ENCODE measurements around the gene BMPR2.
"Not testable (repeated sequence)": the region's sequence is repeated elsewhere in the genome, so short reads cannot be mapped to it uniquely, and the experiment has no call there.

Gene BMPR2

DNA sequence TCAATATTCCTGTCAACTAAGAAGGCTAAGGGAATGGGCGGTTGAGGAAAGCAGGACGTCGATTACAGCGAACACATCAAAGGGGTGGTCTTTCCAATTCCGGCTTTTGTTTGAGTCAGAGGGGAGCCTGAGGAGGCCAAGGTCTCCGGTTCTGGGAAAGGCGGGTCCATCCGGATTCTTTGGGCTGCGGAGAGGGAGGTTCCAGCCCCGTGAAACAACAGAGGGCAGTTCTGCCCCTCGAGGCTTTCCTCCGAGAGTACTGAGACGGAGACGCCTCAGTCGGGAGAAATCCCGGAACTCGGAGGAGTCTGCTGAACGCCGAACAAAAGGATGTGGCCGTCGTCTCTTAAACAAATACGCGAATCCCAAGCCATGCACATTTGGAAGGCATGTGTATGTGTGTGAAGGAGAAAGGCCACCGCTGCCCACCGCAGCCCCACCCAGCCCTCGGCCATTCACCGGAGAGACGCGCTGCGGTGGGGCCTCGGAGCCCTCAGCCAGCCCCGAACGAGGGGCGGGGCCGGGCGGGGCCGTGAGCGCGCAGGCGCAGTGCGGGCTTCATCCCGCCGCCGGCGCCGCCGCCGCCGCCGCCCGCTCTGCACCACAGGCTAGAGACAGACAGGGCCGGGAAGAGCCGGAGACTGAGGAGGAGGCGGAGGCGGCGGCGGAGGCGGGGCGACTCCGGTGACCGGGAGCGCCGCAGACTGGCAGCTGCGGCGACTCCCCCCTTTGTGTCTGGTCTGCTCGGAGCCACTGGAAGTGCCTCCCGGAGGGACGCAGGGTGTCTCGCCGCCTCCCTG, at the start of gene BMPR2:
Gene BMPR2 (plus strand): TSS at position 719 of the 800 bp plus-strand sequence. CDS start 1,148 bp downstream, outside the sequence.
- peak within 1 kb of the TSS; percentile 72 for H3K4me3 ChIP-seq (ENCODE audit: low read length)
- peak within 1 kb of the TSS; percentile 91 for H3K9ac ChIP-seq (ENCODE audit: low read length)
- no peaks in the 10 kb centered on the region for H3K27me3 ChIP-seq (ENCODE audit: control insufficient read depth, insufficient read depth, low read length)
- H3K36me3 ChIP-seq (ENCODE audit: control insufficient read depth, insufficient read depth, low read length) = no peaks in the 10 kb centered on the region
- H3K9me3 ChIP-seq (ENCODE audit: control insufficient read depth, low read length) = no peaks in the 10 kb centered on the region
- no peaks in the 10 kb centered on the region for H3K4me1 ChIP-seq (ENCODE audit: control insufficient read depth, insufficient read depth, low read length)

DNA sequence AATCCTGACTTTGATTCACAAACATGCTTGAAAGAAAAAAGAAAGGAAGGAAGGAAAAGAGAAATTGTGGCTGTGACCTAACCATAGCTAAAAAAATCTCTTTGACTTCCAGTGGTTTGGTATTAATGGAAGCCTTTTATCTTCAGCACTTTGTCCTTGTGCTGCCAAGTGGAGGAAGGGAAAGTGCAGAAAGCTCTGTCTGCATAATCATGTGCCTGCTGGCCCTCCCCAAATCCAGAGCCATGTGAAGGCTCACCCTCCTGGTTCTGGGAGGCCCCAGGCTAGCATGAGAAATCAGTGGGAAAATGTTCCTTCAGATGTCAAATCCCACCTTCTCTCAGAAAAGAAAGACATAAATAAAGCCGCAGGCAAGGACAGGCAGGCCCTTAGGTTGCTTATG, 48.3 kb upstream of the BMPR2 start:
- Histone ChIP-seq H3K36me3 (ENCODE audit: control insufficient read depth, insufficient read depth, low read length) (no peaks in the 10 kb centered on the region), H3K9ac (ENCODE audit: low read length) (no peak overlapping the region), H3K4me1 (ENCODE audit: control insufficient read depth, insufficient read depth, low read length) (no peaks in the 10 kb centered on the region)

DNA sequence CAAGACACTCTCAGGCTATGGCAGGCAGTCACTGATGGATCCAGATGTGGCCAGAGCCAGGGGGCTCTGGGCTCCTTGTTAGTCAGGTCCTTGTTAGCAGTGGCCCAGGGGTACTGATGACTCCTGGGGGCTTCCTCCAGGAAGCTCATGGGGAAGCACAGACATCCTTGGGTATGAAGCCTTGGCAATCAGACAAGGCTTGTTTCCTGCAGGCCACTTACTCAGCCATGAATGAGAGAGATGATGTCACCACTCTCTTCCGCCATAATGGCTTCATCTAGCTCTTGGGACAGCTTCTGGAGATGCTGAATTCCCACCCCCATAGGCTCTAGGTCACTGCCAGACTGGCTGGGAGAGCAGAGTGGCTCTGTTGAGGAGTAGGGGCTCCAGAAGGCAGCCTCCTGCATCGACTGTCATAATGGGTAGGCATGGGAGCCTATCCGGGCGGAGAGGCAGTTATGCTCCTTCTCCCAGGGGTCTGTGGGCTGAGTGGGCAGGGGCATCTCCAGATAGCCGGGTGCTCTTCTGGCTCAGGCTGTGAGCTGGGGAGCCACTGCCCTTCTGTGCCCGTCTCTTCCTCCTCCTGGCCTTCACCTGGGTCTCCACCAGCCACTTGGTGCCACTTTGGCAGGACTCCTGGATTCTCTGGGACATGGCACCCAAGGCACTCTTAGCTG, 40.2 kb upstream of the BMPR2 start:
- H3K4me1 ChIP-seq (ENCODE audit: control insufficient read depth, insufficient read depth, low read length) = peaks cover 5% of the 10 kb centered on the region
- no peaks in the 10 kb centered on the region for H3K27me3 ChIP-seq (ENCODE audit: control insufficient read depth, insufficient read depth, low read length)
- H3K4me3 ChIP-seq (ENCODE audit: low read length) = no peak overlapping the region
- no peaks in the 10 kb centered on the region for H3K9me3 ChIP-seq (ENCODE audit: control insufficient read depth, low read length)
- H3K36me3 ChIP-seq (ENCODE audit: control insufficient read depth, insufficient read depth, low read length) = no peaks in the 10 kb centered on the region
- no peak overlapping the region for H3K9ac ChIP-seq (ENCODE audit: low read length)

More for the DNA sequence above, 48.3 kb upstream of the BMPR2 start:
- no peaks in the 10 kb centered on the region for H3K9me3 ChIP-seq (ENCODE audit: control insufficient read depth, low read length)
- no peaks in the 10 kb centered on the region for H3K27me3 ChIP-seq (ENCODE audit: control insufficient read depth, insufficient read depth, low read length)
- no peak overlapping the region for H3K4me3 ChIP-seq (ENCODE audit: low read length)

DNA sequence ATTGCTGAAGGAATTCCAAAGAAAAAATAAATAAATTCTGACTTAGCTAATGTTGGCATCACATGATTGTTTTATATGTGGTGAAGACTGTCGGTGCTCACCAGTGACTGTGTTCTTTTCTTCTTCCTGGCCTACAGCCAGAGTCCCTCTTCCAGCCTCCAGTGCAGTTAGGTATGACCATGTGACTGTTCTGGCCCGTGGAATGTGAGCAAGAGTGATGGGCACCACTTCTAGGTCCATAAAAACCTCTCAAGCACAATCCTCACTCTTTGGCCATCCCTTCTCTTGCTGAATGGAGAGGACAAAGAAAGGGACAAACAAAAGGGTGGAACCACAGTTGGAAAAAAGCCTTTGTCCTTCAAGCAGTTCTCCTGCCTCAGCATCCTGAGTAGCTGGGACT, 39.0 kb upstream of the BMPR2 start:
- H3K4me3 ChIP-seq (ENCODE audit: low read length) = no peak overlapping the region
- H3K4me1 ChIP-seq (ENCODE audit: control insufficient read depth, insufficient read depth, low read length) = peaks cover 5% of the 10 kb centered on the region
- no peaks in the 10 kb centered on the region for H3K9me3 ChIP-seq (ENCODE audit: control insufficient read depth, low read length)
- no peaks in the 10 kb centered on the region for H3K36me3 ChIP-seq (ENCODE audit: control insufficient read depth, insufficient read depth, low read length)
- H3K27me3 ChIP-seq (ENCODE audit: control insufficient read depth, insufficient read depth, low read length) = no peaks in the 10 kb centered on the region
- no peak overlapping the region for H3K9ac ChIP-seq (ENCODE audit: low read length)

DNA sequence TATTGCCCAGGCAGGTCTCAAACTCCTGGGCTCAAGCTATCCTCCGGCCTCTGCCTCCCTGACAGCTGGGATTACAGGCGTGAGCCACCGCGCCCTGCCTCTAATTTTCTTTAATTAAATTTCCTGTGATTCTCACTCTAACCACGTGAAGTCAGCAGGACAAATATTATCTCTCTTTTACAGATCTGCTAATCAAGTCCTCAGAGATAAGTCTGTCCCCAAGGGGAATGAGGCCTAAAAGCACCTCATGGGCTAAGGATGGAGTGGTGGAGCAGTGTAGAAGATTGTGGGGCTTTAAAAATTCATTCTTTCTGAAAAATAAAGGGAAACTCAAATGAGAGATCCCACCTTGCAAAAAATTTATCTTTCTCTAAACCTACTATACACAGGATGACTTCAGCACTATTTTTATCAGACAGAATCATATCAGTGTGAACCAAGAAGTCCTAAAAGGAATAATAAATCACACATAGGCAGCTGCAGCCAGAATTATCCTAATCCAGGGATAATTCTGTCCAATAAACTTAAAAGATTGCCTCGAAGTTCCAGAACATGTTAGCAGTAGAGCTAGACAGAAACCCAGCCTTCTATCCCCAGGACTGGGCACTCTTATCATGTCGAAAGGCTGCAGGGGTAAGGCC, 38.3 kb upstream of the BMPR2 start:
- Histone ChIP-seq H3K27me3 (ENCODE audit: control insufficient read depth, insufficient read depth, low read length) (no peaks in the 10 kb centered on the region), H3K4me3 (ENCODE audit: low read length) (no peak overlapping the region), H3K4me1 (ENCODE audit: control insufficient read depth, insufficient read depth, low read length) (peaks cover 5% of the 10 kb centered on the region), H3K9ac (ENCODE audit: low read length) (no peak overlapping the region), H3K9me3 (ENCODE audit: control insufficient read depth, low read length) (no peaks in the 10 kb centered on the region), H3K36me3 (ENCODE audit: control insufficient read depth, insufficient read depth, low read length) (no peaks in the 10 kb centered on the region)

DNA sequence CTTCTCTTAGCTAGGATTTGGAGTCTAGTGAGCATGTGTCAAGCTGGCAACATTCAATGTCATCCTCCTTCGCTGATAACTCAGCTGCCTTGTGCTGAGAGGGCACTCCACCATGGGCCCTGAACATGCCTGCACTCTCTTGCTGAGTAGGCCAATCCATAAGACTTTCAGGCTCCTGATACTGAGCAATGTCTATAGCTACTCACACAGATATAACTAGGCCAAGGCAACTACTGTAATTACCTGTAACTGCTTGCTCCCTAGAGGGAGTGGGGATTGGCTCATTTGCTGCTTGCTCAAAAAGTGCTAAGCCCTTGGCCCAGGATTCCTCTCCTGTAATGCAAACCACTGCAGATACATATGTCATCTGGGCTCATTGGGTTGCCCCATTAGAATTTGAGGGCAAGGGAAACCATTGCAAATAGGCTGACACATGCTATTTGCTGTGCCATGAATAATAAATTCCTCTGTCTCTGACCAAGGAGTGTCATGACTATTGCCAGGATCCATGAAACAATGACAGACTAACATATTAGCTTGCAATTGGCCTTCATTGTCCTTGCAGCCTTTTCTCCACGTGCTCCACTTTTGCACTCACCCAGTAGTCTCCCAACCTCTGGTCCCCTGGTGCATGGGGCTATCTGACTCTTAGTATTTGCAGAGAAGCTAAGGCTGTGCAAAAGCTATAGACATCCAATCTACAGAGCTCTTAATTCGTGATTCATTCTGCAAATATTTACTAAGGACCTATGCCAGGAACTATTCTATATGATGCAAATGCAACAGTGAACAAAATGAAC, 36.9 kb upstream of the BMPR2 start:
- H3K4me3 ChIP-seq (ENCODE audit: low read length) = no peak overlapping the region
- no peaks in the 10 kb centered on the region for H3K27me3 ChIP-seq (ENCODE audit: control insufficient read depth, insufficient read depth, low read length)
- no peaks in the 10 kb centered on the region for H3K36me3 ChIP-seq (ENCODE audit: control insufficient read depth, insufficient read depth, low read length)
- H3K9me3 ChIP-seq (ENCODE audit: control insufficient read depth, low read length) = no peaks in the 10 kb centered on the region
- peaks cover 5% of the 10 kb centered on the region for H3K4me1 ChIP-seq (ENCODE audit: control insufficient read depth, insufficient read depth, low read length)
- no peak overlapping the region for H3K9ac ChIP-seq (ENCODE audit: low read length)

DNA sequence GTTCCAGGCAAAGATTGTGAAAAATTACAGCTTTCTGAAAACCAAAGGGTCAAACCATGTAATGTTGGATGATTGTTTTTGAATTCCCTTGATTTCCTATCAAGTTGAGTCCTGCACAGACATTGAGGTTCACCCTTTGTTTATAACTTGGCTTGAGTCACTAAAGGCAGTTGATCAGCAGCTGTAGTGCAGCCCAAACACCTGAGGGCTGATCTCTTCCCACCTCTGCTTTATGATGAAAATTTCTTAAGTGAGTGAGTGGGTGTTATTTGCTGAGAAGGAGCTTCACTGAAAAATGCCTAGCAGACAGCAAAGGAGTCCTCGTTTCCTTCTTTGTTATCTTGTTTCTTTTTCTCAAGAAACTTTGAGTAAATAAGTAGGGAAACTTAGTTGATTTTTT, 31.9 kb upstream of the BMPR2 start:
- H3K9me3 ChIP-seq (ENCODE audit: control insufficient read depth, low read length) = no peaks in the 10 kb centered on the region
- H3K4me3 ChIP-seq (ENCODE audit: low read length) = no peak overlapping the region
- H3K9ac ChIP-seq (ENCODE audit: low read length) = no peak overlapping the region
- H3K36me3 ChIP-seq (ENCODE audit: control insufficient read depth, insufficient read depth, low read length) = no peaks in the 10 kb centered on the region
- no peaks in the 10 kb centered on the region for H3K27me3 ChIP-seq (ENCODE audit: control insufficient read depth, insufficient read depth, low read length)
- H3K4me1 ChIP-seq (ENCODE audit: control insufficient read depth, insufficient read depth, low read length) = peaks cover 5% of the 10 kb centered on the region

DNA sequence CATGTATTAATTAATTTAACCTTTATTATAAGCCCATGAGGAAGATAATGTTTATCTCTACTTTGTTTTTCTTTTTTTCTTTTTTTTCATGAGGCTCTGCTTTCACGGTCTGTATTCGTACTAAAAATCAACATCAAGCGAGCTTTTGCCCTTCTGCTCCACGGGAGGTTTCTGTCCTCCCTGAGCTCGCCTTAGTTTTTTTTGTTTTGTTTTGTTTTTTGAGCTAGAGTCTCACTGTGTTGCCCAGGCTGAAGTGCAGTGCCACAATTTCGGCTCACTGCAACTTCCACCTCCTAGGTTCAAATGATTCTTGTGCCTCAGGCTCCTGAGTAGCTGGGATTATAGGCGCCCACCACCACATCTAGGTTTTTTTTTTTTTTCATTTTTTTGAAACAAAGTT, 29.9 kb upstream of the BMPR2 start:
- Histone ChIP-seq H3K4me1 (ENCODE audit: control insufficient read depth, insufficient read depth, low read length) (no peaks in the 10 kb centered on the region), H3K27me3 (ENCODE audit: control insufficient read depth, insufficient read depth, low read length) (no peaks in the 10 kb centered on the region), H3K4me3 (ENCODE audit: low read length) (no peak overlapping the region), H3K36me3 (ENCODE audit: control insufficient read depth, insufficient read depth, low read length) (no peaks in the 10 kb centered on the region), H3K9me3 (ENCODE audit: control insufficient read depth, low read length) (no peaks in the 10 kb centered on the region), H3K9ac (ENCODE audit: low read length) (no peak overlapping the region)

DNA sequence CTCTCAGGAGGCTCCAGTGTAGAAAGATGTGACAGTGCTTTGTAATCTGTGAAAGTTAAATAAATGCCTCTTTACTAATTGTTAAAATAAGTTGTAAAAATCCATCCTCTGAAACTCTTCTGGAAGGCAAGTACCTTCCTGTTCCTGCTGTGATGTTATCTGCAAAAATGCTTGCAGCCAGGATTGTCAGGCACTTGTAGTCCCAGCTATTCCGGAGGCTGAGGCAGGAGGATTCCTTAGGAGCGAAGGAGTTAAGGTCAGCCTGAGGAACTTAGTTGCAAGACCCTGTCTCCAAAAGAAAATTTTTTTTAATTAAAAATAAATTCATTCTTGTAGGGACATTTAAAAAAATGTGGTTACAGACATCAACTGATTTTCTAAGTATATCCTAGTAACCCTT, 22.7 kb upstream of the BMPR2 start:
- H3K9ac ChIP-seq (ENCODE audit: low read length) = no peak overlapping the region
- no peak overlapping the region for H3K4me3 ChIP-seq (ENCODE audit: low read length)
- no peaks in the 10 kb centered on the region for H3K27me3 ChIP-seq (ENCODE audit: control insufficient read depth, insufficient read depth, low read length)
- H3K36me3 ChIP-seq (ENCODE audit: control insufficient read depth, insufficient read depth, low read length) = no peaks in the 10 kb centered on the region
- no peaks in the 10 kb centered on the region for H3K9me3 ChIP-seq (ENCODE audit: control insufficient read depth, low read length)
- H3K4me1 ChIP-seq (ENCODE audit: control insufficient read depth, insufficient read depth, low read length) = no peaks in the 10 kb centered on the region

DNA sequence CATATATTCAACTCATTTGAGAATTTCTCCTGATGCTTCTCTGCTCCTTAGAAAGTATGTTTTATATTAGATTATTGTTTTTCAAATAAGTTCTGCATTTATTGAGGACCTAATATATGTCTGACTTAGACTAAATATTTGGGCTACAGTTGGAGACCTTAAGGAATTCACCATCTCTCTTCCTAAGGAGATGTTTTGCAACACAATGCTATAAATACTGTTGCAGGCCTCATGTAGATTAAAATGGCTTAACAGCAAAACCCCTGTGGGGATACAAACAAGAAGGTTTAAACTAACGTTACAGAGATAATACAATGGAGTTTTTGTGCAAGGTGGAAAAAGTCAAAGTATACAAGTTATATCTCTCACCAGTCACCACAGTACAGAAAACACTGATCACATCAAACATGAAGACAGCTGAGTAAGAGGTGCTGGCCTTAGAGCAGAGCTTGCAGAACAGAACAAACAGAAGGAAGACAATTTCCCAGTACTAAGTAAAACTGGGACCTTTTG, 20.1 kb upstream of the BMPR2 start:
- Histone ChIP-seq H3K9ac (ENCODE audit: low read length) (no peak overlapping the region), H3K36me3 (ENCODE audit: control insufficient read depth, insufficient read depth, low read length) (no peaks in the 10 kb centered on the region), H3K4me1 (ENCODE audit: control insufficient read depth, insufficient read depth, low read length) (no peaks in the 10 kb centered on the region), H3K9me3 (ENCODE audit: control insufficient read depth, low read length) (no peaks in the 10 kb centered on the region), H3K27me3 (ENCODE audit: control insufficient read depth, insufficient read depth, low read length) (no peaks in the 10 kb centered on the region), H3K4me3 (ENCODE audit: low read length) (no peak overlapping the region)

DNA sequence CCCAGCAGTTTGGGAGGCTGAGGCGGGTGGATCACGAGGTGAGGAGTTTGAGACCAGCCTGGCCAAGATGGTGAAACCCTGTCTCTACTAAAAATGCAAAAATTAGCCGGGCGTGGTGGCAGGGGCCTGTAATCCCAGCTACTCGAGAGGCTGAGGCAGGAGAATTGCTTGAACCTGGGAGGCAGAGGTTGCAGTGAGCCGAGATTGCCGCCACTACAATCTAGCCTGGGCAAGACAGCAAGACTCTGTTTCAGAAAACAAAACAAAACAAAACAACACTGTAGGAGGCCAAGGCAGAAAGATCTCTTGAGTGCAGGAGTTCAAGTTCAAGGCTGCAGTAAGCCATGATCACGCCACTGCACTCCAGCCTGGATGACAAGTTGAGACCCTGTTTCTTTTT, 17.2 kb upstream of the BMPR2 start:
- H3K27me3 ChIP-seq (ENCODE audit: control insufficient read depth, insufficient read depth, low read length); H3K9me3 ChIP-seq (ENCODE audit: control insufficient read depth, low read length); H3K4me1 ChIP-seq (ENCODE audit: control insufficient read depth, insufficient read depth, low read length); H3K4me3 ChIP-seq (ENCODE audit: low read length); H3K36me3 ChIP-seq (ENCODE audit: control insufficient read depth, insufficient read depth, low read length); H3K9ac ChIP-seq (ENCODE audit: low read length): not testable (repeated sequence)
